ENCODE data around the gene SLC9C2.
"Not testable (repeated sequence)": the region's sequence is repeated elsewhere in the genome, so short reads cannot be mapped to it uniquely, and the experiment has no call there.

The SLC9C2 gene

DNA sequence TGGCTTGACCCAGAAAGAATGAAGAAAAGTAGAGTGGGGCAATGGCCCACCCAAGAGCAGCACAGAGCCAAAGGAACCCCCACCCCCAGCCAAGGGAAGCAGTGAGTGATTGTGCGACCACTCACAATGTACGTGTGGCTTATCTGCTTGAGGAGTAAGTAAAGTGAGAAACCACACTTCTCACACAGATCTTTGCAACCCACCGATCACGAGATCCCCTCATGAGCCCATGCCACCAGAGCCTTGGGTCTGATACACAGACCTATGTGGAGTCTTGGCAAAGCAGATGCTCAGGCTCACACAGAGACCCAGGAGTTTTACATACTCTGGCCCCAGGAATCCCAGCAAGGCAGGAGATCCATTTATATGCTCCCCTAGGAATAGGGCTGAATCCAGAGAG lies 14.0 kb upstream of the SLC9C2 start:
- Histone ChIP-seq H3F3A (ENCODE audit: insufficient read depth, low read length) (no peaks in the 10 kb centered on the region), H3K4me3 (ENCODE audit: low read length) (no peak overlapping the region), H2AFZ (ENCODE audit: low read length) (no peak overlapping the region), H4K20me1 (ENCODE audit: insufficient read depth, low read length) (no peaks in the 10 kb centered on the region), H3K9ac (ENCODE audit: low read length) (no peak overlapping the region), H3K27ac (ENCODE audit: low read length) (no peak overlapping the region), H3K79me2 (ENCODE audit: low read length) (no peaks in the 10 kb centered on the region), H3K9me2 (replicated peaks; ENCODE audit: insufficient read depth, low read length) (no peaks in the 10 kb centered on the region), H3K4me2 (ENCODE audit: low read depth, low read length) (no peak overlapping the region), H3K4me1 (ENCODE audit: low read length) (no peaks in the 10 kb centered on the region), H3K36me3 (replicated peaks; ENCODE audit: insufficient read depth, low read length) (no peaks in the 10 kb centered on the region), H3K9me3 (replicated peaks; ENCODE audit: insufficient read depth, low read length) (no peaks in the 10 kb centered on the region), H3K27me3 (replicated peaks; ENCODE audit: insufficient read depth, low read length) (no peaks in the 10 kb centered on the region)
- no peak for DNase-seq
- TF ChIP-seq EZH2 (optimal IDR thresholded peaks at IDR 0.05; ENCODE audit: low read depth, low read length) (no peak), EZH2phosphoT487 (IDR thresholded peaks at IDR 0.05; ENCODE audit: low read length) (no peak)
- TF ChIP-seq, protein P1, sequence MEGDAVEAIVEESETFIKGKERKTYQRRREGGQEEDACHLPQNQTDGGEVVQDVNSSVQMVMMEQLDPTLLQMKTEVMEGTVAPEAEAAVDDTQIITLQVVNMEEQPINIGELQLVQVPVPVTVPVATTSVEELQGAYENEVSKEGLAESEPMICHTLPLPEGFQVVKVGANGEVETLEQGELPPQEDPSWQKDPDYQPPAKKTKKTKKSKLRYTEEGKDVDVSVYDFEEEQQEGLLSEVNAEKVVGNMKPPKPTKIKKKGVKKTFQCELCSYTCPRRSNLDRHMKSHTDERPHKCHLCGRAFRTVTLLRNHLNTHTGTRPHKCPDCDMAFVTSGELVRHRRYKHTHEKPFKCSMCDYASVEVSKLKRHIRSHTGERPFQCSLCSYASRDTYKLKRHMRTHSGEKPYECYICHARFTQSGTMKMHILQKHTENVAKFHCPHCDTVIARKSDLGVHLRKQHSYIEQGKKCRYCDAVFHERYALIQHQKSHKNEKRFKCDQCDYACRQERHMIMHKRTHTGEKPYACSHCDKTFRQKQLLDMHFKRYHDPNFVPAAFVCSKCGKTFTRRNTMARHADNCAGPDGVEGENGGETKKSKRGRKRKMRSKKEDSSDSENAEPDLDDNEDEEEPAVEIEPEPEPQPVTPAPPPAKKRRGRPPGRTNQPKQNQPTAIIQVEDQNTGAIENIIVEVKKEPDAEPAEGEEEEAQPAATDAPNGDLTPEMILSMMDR (IDR thresholded peaks at IDR 0.05; ENCODE audit: low read length), result no peak

DNA sequence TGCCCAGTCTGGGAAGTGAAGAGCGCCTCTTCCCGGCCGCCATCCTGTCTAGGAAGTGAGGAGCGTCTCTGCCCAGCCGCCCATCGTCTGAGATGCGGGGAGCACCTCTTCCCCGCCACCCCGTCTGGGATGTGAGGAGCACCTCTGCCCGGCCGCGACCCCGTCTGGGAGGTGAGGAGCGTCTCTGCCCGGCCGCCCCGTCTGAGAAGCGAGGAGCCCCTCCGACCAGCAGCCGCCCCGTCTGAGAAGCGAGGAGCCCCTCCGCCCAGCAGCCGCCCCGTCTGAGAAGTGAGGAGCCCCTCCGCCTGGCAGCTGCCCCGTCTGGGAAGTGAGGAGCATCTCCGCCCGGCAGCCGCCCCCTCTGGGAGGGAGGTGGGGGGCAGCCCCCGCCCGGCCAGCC lies 10.2 kb upstream of the SLC9C2 start:
- not testable (repeated sequence) for H3F3A ChIP-seq (ENCODE audit: insufficient read depth, low read length); H3K9me3 ChIP-seq (replicated peaks; ENCODE audit: insufficient read depth, low read length); H3K27me3 ChIP-seq (replicated peaks; ENCODE audit: insufficient read depth, low read length); DNase-seq; H3K27ac ChIP-seq (ENCODE audit: low read length); H3K36me3 ChIP-seq (replicated peaks; ENCODE audit: insufficient read depth, low read length); H3K79me2 ChIP-seq (ENCODE audit: low read length); H3K4me1 ChIP-seq (ENCODE audit: low read length); H3K9ac ChIP-seq (ENCODE audit: low read length); H3K4me3 ChIP-seq (ENCODE audit: low read length); H3K4me2 ChIP-seq (ENCODE audit: low read depth, low read length); H3K9me2 ChIP-seq (replicated peaks; ENCODE audit: insufficient read depth, low read length); H2AFZ ChIP-seq (ENCODE audit: low read length); H4K20me1 ChIP-seq (ENCODE audit: insufficient read depth, low read length)

DNA sequence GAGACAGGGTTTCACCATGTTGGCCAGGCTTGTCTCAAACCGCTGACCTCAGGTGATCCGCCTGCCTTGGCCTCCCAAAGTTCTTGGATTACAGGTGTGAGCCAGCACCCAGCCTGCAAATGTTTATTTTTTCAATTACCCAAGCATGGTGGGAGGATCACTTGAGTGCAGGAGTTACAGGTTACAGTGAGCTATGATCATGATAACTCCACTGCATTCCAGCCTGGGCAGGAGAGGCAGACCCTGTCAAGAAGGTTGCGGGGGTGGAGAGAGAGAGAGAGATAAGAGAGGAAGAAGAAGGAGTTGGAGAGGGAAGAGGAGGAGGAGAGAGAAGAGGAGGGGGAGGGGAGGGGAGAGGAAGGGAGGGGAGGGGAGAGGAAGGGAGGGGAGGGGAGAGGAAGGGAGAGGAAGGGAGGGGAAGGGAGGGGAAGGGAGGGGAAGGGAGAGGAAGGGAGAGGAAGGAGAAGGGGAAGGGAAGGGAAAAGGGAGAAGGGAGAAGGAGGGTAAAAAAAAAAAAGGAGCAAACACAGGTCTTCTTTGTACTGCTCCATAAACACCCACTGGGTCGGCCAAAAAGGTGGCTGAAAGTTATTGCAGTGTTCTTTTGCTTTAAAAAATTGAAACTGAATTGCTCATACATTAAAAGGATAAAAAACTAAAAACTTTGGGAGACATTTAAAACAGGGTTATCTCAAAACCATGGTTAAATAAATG lies 5.8 kb upstream of the SLC9C2 start:
- H3K27me3 ChIP-seq (replicated peaks; ENCODE audit: insufficient read depth, low read length), result no peaks in the 10 kb centered on the region
- H3K36me3 ChIP-seq (replicated peaks; ENCODE audit: insufficient read depth, low read length), result no peaks in the 10 kb centered on the region
- H4K20me1 ChIP-seq (ENCODE audit: insufficient read depth, low read length), result no peaks in the 10 kb centered on the region
- H3K79me2 ChIP-seq (ENCODE audit: low read length), result no peaks in the 10 kb centered on the region
- H3K9ac ChIP-seq (ENCODE audit: low read length), result no peak overlapping the region
- no peak overlapping the region for H3K27ac ChIP-seq (ENCODE audit: low read length)
- H3K4me3 ChIP-seq (ENCODE audit: low read length), result no peak overlapping the region
- H3F3A ChIP-seq (ENCODE audit: insufficient read depth, low read length), result no peaks in the 10 kb centered on the region
- H2AFZ ChIP-seq (ENCODE audit: low read length), result no peak overlapping the region
- H3K9me2 ChIP-seq (replicated peaks; ENCODE audit: insufficient read depth, low read length), result no peaks in the 10 kb centered on the region
- H3K4me1 ChIP-seq (ENCODE audit: low read length), result no peaks in the 10 kb centered on the region
- H3K9me3 ChIP-seq (replicated peaks; ENCODE audit: insufficient read depth, low read length), result no peaks in the 10 kb centered on the region
- no peak for DNase-seq
- TF ChIP-seq EZH2 (optimal IDR thresholded peaks at IDR 0.05; ENCODE audit: low read depth, low read length), result no peak
- no peak overlapping the region for H3K4me2 ChIP-seq (ENCODE audit: low read depth, low read length)

DNA sequence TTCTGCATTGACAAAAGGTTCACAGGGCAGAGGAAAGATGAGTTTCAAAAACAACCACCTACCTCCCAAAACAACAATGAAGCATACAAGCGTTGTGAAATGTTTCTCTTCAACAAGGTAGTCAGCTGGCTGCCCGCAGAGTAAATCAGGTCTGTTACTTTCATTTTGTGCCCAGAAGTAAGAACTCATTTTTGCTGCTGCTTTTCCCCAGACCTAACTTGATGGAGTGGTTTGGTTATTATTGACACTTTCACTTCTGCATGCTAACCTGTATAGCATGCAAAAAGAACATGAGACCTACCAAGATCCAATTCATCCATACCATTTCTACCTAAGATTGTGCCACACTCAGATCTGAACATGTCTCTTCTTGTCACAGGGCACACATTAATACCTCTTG lies 1.3 kb downstream of the SLC9C2 start:
- Histone ChIP-seq H3K9me2 (replicated peaks; ENCODE audit: insufficient read depth, low read length) (no peaks in the 10 kb centered on the region), H3K4me1 (ENCODE audit: low read length) (peaks cover 23% of the 10 kb centered on the region), H3F3A (ENCODE audit: insufficient read depth, low read length) (peaks cover 11% of the 10 kb centered on the region), H3K27ac (ENCODE audit: low read length) (no peak overlapping the region), H3K4me3 (ENCODE audit: low read length) (peak overlapping the region; percentile 13; the same call in 1 of the 2 replicates), H3K9ac (ENCODE audit: low read length) (no peak overlapping the region), H3K36me3 (replicated peaks; ENCODE audit: insufficient read depth, low read length) (no peaks in the 10 kb centered on the region), H3K27me3 (replicated peaks; ENCODE audit: insufficient read depth, low read length) (no peaks in the 10 kb centered on the region), H3K4me2 (ENCODE audit: low read depth, low read length) (peak overlapping the region; percentile 46), H3K79me2 (ENCODE audit: low read length) (no peaks in the 10 kb centered on the region), H2AFZ (ENCODE audit: low read length) (peak overlapping the region; percentile 54; the same call in 1 of the 2 replicates), H4K20me1 (ENCODE audit: insufficient read depth, low read length) (no peaks in the 10 kb centered on the region), H3K9me3 (replicated peaks; ENCODE audit: insufficient read depth, low read length) (no peaks in the 10 kb centered on the region)
- TF ChIP-seq EZH2phosphoT487 (IDR thresholded peaks at IDR 0.05; ENCODE audit: low read length) (no peak), EZH2 (optimal IDR thresholded peaks at IDR 0.05; ENCODE audit: low read depth, low read length) (no peak)
- TF ChIP-seq, protein P1 (IDR thresholded peaks at IDR 0.05; ENCODE audit: low read length), result no peak
- peak; percentile 85 for DNase-seq

Data from MM.1S (cell line).